Measurements from ENCODE around the gene CDC27.

The CDC27 gene

GRCh38 chr17:47204722-47205418 is 15.8 kb upstream of the CDC27 start:
- no peak for DNase-seq (ENCODE audit: low read depth in 1 of 2, low spot score in 1 of 2)
- H3K4me3 ChIP-seq (replicated peaks; ENCODE audit: insufficient read depth, low read length): no peak overlapping the region
- no peaks in the 10 kb centered on the region for H3K27me3 ChIP-seq (ENCODE audit: insufficient read depth, poor library complexity, severe bottlenecking)
- no peak for TF ChIP-seq GABPA (IDR thresholded peaks at IDR 0.05; ENCODE audit: low read depth)
- no peak for TF ChIP-seq REST (IDR thresholded peaks at IDR 0.05; ENCODE audit: insufficient replicate concordance, low read depth)
- no peak for TF ChIP-seq SPI1 (IDR thresholded peaks at IDR 0.05; ENCODE audit: borderline replicate concordance, low read depth)
- no peak overlapping the region for H3K27ac ChIP-seq (replicated peaks)

GRCh38 chr17:47203984-47204721 is 15.1 kb upstream of the CDC27 start:
- H3K27me3 ChIP-seq (ENCODE audit: insufficient read depth, poor library complexity, severe bottlenecking): no peaks in the 10 kb centered on the region
- no peak for DNase-seq (ENCODE audit: low read depth in 1 of 2, low spot score in 1 of 2)

GRCh38 chr17:47201166-47201565 is 12.1 kb upstream of the CDC27 start:
- DNase-seq (ENCODE audit: low read depth in 1 of 2, low spot score in 1 of 2): no peak
- Histone ChIP-seq H3K27ac (replicated peaks) (no peak overlapping the region), H3K27me3 (ENCODE audit: insufficient read depth, poor library complexity, severe bottlenecking) (no peaks in the 10 kb centered on the region), H3K4me3 (replicated peaks; ENCODE audit: insufficient read depth, low read length) (no peak overlapping the region)
- TF ChIP-seq REST (IDR thresholded peaks at IDR 0.05; ENCODE audit: insufficient replicate concordance, low read depth): no peak
- no peak for TF ChIP-seq GABPA (IDR thresholded peaks at IDR 0.05; ENCODE audit: low read depth)
- no peak for TF ChIP-seq POLR2AphosphoS5 (IDR thresholded peaks at IDR 0.05; ENCODE audit: low read depth)

More at GRCh38 chr17:47203984-47204721, 15.1 kb upstream of the CDC27 start:
- H3K27ac ChIP-seq (replicated peaks): no peak overlapping the region
- no peak overlapping the region for H3K4me3 ChIP-seq (replicated peaks; ENCODE audit: insufficient read depth, low read length)
- no peak for TF ChIP-seq GABPA (IDR thresholded peaks at IDR 0.05; ENCODE audit: low read depth)
- no peak for TF ChIP-seq CTCF (IDR thresholded peaks at IDR 0.05; ENCODE audit: insufficient read depth, low read length)
- no peak for TF ChIP-seq REST (IDR thresholded peaks at IDR 0.05; ENCODE audit: insufficient replicate concordance, low read depth)
- TF ChIP-seq POLR2AphosphoS5 (IDR thresholded peaks at IDR 0.05; ENCODE audit: low read depth): no peak
- no peak for TF ChIP-seq SPI1 (IDR thresholded peaks at IDR 0.05; ENCODE audit: borderline replicate concordance, low read depth)

GRCh38 chr17:47200325-47200664 is 11.2 kb upstream of the CDC27 start:
- Histone ChIP-seq H3K27ac (replicated peaks) (peak overlapping the region; percentile 55), H3K4me3 (replicated peaks; ENCODE audit: insufficient read depth, low read length) (no peak overlapping the region; the same call in 1 of the 2 replicates), H3K27me3 (ENCODE audit: insufficient read depth, poor library complexity, severe bottlenecking) (no peaks in the 10 kb centered on the region)
- no peak for TF ChIP-seq SPI1 (IDR thresholded peaks at IDR 0.05; ENCODE audit: borderline replicate concordance, low read depth)
- TF ChIP-seq CTCF (IDR thresholded peaks at IDR 0.05; ENCODE audit: insufficient read depth, low read length): no peak
- TF ChIP-seq GABPA (IDR thresholded peaks at IDR 0.05; ENCODE audit: low read depth): no peak
- TF ChIP-seq POLR2AphosphoS5 (IDR thresholded peaks at IDR 0.05; ENCODE audit: low read depth): no peak
- no peak for TF ChIP-seq REST (IDR thresholded peaks at IDR 0.05; ENCODE audit: insufficient replicate concordance, low read depth)
- DNase-seq (ENCODE audit: low read depth in 1 of 2, low spot score in 1 of 2): no peak
